GM23338 (cell line): ENCODE data around the gene ATP1A4. TPM values are rescaled to one million over a fixed set of nuclear protein-coding genes. Genes with fewer than 3 reads are reported as not detected.

Experiments
- ATAC-seq: fragments of 200-7000 bp; cut with Tn5 transposase; 3 replicates; pipeline ENCODE4 v1.9.1; 2020
- DNase-seq: peaks from one replicate; pipeline ENCODE4 v3.0.0-alpha.2; 2015; ENCODE audit warnings: low spot score
- H2AFZ ChIP-seq: fragments of 200-600 bp; sonication (generic); 2 replicates; pipeline ENCODE4 v1.8.0; 2016; ENCODE audit warnings: antibody characterized with exemption, mild to moderate bottlenecking, moderate library complexity
- H3F3A ChIP-seq: fragments of 200-600 bp; sonication (generic); replicated peaks from 2 replicates; pipeline ENCODE4 v1.8.0; 2017; ENCODE audit warnings: antibody characterized with exemption, mixed run types, low read depth
- H3K27ac ChIP-seq: fragments of 200-600 bp; sonication (generic); 2 replicates; pipeline ENCODE4 v1.6.1; 2016; ENCODE audit warnings: low read depth
- H3K27me3 ChIP-seq: fragments of 200-600 bp; sonication (generic); 2 replicates; pipeline ENCODE4 v1.8.0; 2016; ENCODE audit warnings: mild to moderate bottlenecking, mixed run types, moderate library complexity; ENCODE audit not compliant: insufficient read depth
- H3K36me3 ChIP-seq: fragments of 200-600 bp; sonication (generic); 2 replicates; pipeline ENCODE4 v1.8.0; 2016; ENCODE audit warnings: mild to moderate bottlenecking; ENCODE audit not compliant: insufficient read depth
- H3K4me1 ChIP-seq: fragments of 200-600 bp; sonication (generic); 2 replicates; pipeline ENCODE4 v1.8.0; 2016; ENCODE audit warnings: mild to moderate bottlenecking, moderate library complexity; ENCODE audit not compliant: insufficient read depth
- H3K4me2 ChIP-seq: fragments of 200-600 bp; sonication (generic); 2 replicates; pipeline ENCODE4 v1.7.1; 2017; ENCODE audit warnings: mixed run types
- H3K4me3 ChIP-seq: fragments of 200-600 bp; sonication (generic); 2 replicates; pipeline ENCODE4 v1.6.1; 2016; ENCODE audit warnings: mixed run types
- H3K79me2 ChIP-seq: fragments of 200-600 bp; sonication (generic); replicated peaks from 2 replicates; pipeline ENCODE4 v1.8.0; 2017; ENCODE audit warnings: mild to moderate bottlenecking; ENCODE audit not compliant: insufficient read depth
- H3K9me2 ChIP-seq: fragments of 200-600 bp; sonication (generic); 2 replicates; pipeline ENCODE4 v1.8.0; 2017; ENCODE audit not compliant: insufficient read depth
- H4K20me1 ChIP-seq: fragments of 200-600 bp; sonication (generic); replicated peaks from 2 replicates; pipeline ENCODE4 v1.8.0; 2017; ENCODE audit warnings: mild to moderate bottlenecking; ENCODE audit not compliant: insufficient read depth
- H3K27ac Mint-ChIP-seq: 2 replicates; pipeline ENCODE4 v1.8.0; 2020; ENCODE audit warnings: inconsistent platforms, mild to moderate bottlenecking, moderate library complexity, mixed read lengths
- H3K27me3 Mint-ChIP-seq: 3 replicates; pipeline ENCODE4 v1.8.0; 2022; ENCODE audit warnings: low read depth, mild to moderate bottlenecking, moderate library complexity, mixed read lengths, inconsistent platforms; ENCODE audit not compliant: insufficient read depth, poor library complexity
- H3K36me3 Mint-ChIP-seq: 3 replicates; pipeline ENCODE4 v1.8.0; 2021; ENCODE audit warnings: low read depth, mild to moderate bottlenecking, inconsistent platforms, moderate library complexity, mixed read lengths
- H3K4me1 Mint-ChIP-seq: 3 replicates; pipeline ENCODE4 v1.8.0; 2020; ENCODE audit warnings: mild to moderate bottlenecking, inconsistent platforms, mixed read lengths
- H3K4me3 Mint-ChIP-seq: 3 replicates; pipeline ENCODE4 v1.8.0; 2021; ENCODE audit warnings: moderate library complexity, mild to moderate bottlenecking, inconsistent platforms, mixed read lengths
- H3K9me3 Mint-ChIP-seq: 3 replicates; pipeline ENCODE4 v1.8.0; 2020; ENCODE audit warnings: moderate library complexity, mild to moderate bottlenecking, inconsistent platforms, mixed read lengths
- CREB1 ChIP-seq: fragments of 250-450 bp; sonication (Bioruptor Pico); IDR thresholded peaks from 2 replicates; pipeline ENCODE4 v1.5.0; 2020; ENCODE audit warnings: low read depth, mild to moderate bottlenecking, moderate library complexity
- EZH2 ChIP-seq: fragments of 200-600 bp; sonication (generic); IDR thresholded peaks from one replicate; pipeline ENCODE4 v1.8.0; 2017; ENCODE audit warnings: antibody characterized with exemption, mild to moderate bottlenecking, low read depth; ENCODE audit not compliant: unreplicated experiment
- EZH2phosphoT487 ChIP-seq: fragments of 200-600 bp; sonication (generic); IDR thresholded peaks from one replicate; pipeline ENCODE4 v1.8.1; 2018; ENCODE audit warnings: antibody characterized with exemption; ENCODE audit not compliant: unreplicated experiment
- JUNB ChIP-seq: IDR thresholded peaks from one replicate; pipeline ENCODE4 v1.6.1; 2016; ENCODE audit warnings: antibody characterized with exemption; ENCODE audit not compliant: unreplicated experiment
- NANOG ChIP-seq: IDR thresholded peaks from 2 replicates; pipeline ENCODE4 v1.6.1; 2016; ENCODE audit warnings: antibody characterized with exemption, borderline replicate concordance
- POLR2AphosphoS5 ChIP-seq: IDR thresholded peaks from 2 replicates; pipeline ENCODE4 v1.6.1; 2016; ENCODE audit warnings: antibody characterized with exemption, low read depth
- STAT1 ChIP-seq: IDR thresholded peaks from one replicate; pipeline ENCODE4 v1.6.1; 2016; ENCODE audit warnings: antibody characterized with exemption; ENCODE audit not compliant: unreplicated experiment
- ZNF114 ChIP-seq: fragments of 250-450 bp; sonication (Bioruptor Pico); IDR thresholded peaks from 2 replicates; pipeline ENCODE4 v1.5.0; 2020; ENCODE audit warnings: mild to moderate bottlenecking, moderate library complexity
- ZNF331 ChIP-seq: fragments of 250-450 bp; sonication (Bioruptor Pico); IDR thresholded peaks from 2 replicates; pipeline ENCODE4 v1.5.0; 2020; ENCODE audit warnings: low read depth, mild to moderate bottlenecking, moderate library complexity
- polyA plus RNA-seq: library from polyadenylated mRNA; unstranded; fragments of >200 nt; fragmentation: Nextera tagmentation; extraction: Ambion mirVana; gene quantifications from 2 replicates; pipeline ENCODE4 v1.2.1, GENCODE V29; 2016
- total RNA-seq: library from RNA; depleted of rRNA; stranded (reverse); fragments of >200 nt; shearing (Covaris generic); gene quantifications from 2 replicates; pipeline ENCODE4 v1.2.3, GENCODE V29; 2014
- TF ChIP-seq, protein P1 (sequence below), 2 experiments: fragments of 200-600 bp in 1 of 2; sonication (generic) in 1 of 2; conservative IDR thresholded peaks; 2 replicates each; pipeline versions ENCODE4 v1.5.1 to v1.6.1; 2016 to 2017; ENCODE audit warnings: antibody characterized with exemption in 2 of 2, low read depth in 2 of 2, mild to moderate bottlenecking in 2 of 2, moderate library complexity in 1 of 2
- TF ChIP-seq, protein P2 (sequence below): IDR thresholded peaks from one replicate; pipeline ENCODE4 v1.6.1; 2018; ENCODE audit warnings: antibody characterized with exemption; ENCODE audit not compliant: unreplicated experiment

ATP1A4 gene
- total and polyA plus RNA-seq, 2 experiments from 2014 or later: 0.27 to 0.63 TPM

DNA sequence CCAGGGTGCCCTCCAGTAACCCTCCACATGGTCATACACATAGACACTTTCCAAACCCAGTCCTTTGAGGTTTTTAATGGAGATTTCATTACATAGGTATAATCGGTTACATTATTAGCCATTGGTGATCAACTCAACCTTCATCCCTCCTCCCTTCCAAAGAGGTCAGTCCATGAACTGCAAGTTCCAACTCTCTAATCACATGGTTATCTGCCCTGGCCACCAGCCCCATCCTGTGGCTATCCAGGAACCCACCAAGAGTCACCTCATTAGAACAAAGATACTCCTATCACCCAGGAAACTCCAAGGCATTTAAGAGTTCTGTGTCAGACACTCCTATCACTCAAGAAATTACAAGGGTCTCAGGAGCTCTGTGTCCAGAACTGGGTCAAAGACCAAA is 12.2 kb downstream of the ATP1A4 start:
- Histone ChIP-seq H2AFZ (no peak overlapping the region), H3K27me3 (no peaks in the 10 kb centered on the region), H3K4me3 (no peak overlapping the region), H3K4me2 (no peak overlapping the region), H3F3A (peaks cover 6% of the 10 kb centered on the region), H4K20me1 (no peaks in the 10 kb centered on the region), H3K27ac (no peak overlapping the region), H3K4me1 (peaks cover 20% of the 10 kb centered on the region), H3K79me2 (no peaks in the 10 kb centered on the region), H3K36me3 (no peaks in the 10 kb centered on the region), H3K9me2 (no peaks in the 10 kb centered on the region)
- Mint-ChIP-seq H3K4me1 (peaks cover 29% of the 10 kb centered on the region), H3K9me3 (no peaks in the 10 kb centered on the region), H3K36me3 (no peaks in the 10 kb centered on the region), H3K27me3 (peaks cover 9% of the 10 kb centered on the region), H3K27ac (no peak overlapping the region), H3K4me3 (no peak overlapping the region)
- TF ChIP-seq JUNB (no peak), STAT1 (no peak)
- TF ChIP-seq, protein P1, sequence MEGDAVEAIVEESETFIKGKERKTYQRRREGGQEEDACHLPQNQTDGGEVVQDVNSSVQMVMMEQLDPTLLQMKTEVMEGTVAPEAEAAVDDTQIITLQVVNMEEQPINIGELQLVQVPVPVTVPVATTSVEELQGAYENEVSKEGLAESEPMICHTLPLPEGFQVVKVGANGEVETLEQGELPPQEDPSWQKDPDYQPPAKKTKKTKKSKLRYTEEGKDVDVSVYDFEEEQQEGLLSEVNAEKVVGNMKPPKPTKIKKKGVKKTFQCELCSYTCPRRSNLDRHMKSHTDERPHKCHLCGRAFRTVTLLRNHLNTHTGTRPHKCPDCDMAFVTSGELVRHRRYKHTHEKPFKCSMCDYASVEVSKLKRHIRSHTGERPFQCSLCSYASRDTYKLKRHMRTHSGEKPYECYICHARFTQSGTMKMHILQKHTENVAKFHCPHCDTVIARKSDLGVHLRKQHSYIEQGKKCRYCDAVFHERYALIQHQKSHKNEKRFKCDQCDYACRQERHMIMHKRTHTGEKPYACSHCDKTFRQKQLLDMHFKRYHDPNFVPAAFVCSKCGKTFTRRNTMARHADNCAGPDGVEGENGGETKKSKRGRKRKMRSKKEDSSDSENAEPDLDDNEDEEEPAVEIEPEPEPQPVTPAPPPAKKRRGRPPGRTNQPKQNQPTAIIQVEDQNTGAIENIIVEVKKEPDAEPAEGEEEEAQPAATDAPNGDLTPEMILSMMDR (conservative IDR thresholded peaks at IDR 0.05; ENCODE audit: low read depth in 2 of 2): peak in 1 of 2 experiments; percentile 19; a peak in 1 of 4 replicates
- DNase-seq (no peak), ATAC-seq (no peak)

- Mint-ChIP-seq H3K27me3 (peaks cover 9% of the 10 kb centered on the region), H3K4me3 (no peak overlapping the region), H3K36me3 (no peaks in the 10 kb centered on the region), H3K27ac (no peak overlapping the region), H3K4me1 (peaks cover 34% of the 10 kb centered on the region), H3K9me3 (no peaks in the 10 kb centered on the region)
- Histone ChIP-seq H3K4me2 (no peak overlapping the region), H3K9me2 (no peaks in the 10 kb centered on the region), H3F3A (peaks cover 8% of the 10 kb centered on the region), H3K36me3 (no peaks in the 10 kb centered on the region), H3K27ac (no peak overlapping the region), H3K4me3 (no peak overlapping the region), H4K20me1 (no peaks in the 10 kb centered on the region), H3K27me3 (no peaks in the 10 kb centered on the region), H3K79me2 (no peaks in the 10 kb centered on the region), H2AFZ (no peak overlapping the region), H3K4me1 (peaks cover 24% of the 10 kb centered on the region)
- DNase-seq (no peak), ATAC-seq (no peak)
- TF ChIP-seq JUNB (no peak), POLR2AphosphoS5 (no peak), STAT1 (no peak), EZH2 (no peak), NANOG (no peak), EZH2phosphoT487 (no peak), ZNF331 (CRISPR knock-in tag) (no peak), CREB1 (CRISPR knock-in tag) (no peak), ZNF114 (no peak)
- TF ChIP-seq, protein P1 (conservative IDR thresholded peaks at IDR 0.05; ENCODE audit: low read depth in 2 of 2): no peak
- TF ChIP-seq, protein P2, sequence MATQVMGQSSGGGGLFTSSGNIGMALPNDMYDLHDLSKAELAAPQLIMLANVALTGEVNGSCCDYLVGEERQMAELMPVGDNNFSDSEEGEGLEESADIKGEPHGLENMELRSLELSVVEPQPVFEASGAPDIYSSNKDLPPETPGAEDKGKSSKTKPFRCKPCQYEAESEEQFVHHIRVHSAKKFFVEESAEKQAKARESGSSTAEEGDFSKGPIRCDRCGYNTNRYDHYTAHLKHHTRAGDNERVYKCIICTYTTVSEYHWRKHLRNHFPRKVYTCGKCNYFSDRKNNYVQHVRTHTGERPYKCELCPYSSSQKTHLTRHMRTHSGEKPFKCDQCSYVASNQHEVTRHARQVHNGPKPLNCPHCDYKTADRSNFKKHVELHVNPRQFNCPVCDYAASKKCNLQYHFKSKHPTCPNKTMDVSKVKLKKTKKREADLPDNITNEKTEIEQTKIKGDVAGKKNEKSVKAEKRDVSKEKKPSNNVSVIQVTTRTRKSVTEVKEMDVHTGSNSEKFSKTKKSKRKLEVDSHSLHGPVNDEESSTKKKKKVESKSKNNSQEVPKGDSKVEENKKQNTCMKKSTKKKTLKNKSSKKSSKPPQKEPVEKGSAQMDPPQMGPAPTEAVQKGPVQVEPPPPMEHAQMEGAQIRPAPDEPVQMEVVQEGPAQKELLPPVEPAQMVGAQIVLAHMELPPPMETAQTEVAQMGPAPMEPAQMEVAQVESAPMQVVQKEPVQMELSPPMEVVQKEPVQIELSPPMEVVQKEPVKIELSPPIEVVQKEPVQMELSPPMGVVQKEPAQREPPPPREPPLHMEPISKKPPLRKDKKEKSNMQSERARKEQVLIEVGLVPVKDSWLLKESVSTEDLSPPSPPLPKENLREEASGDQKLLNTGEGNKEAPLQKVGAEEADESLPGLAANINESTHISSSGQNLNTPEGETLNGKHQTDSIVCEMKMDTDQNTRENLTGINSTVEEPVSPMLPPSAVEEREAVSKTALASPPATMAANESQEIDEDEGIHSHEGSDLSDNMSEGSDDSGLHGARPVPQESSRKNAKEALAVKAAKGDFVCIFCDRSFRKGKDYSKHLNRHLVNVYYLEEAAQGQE: no peak
These were observed 12.7 kb downstream of the ATP1A4 start for GRCh38 chr1:160164121-160164520.
